HG03342 (cell line): ENCODE measurements around the gene ZNF132.
"Not testable (repeated sequence)": the region's sequence is repeated elsewhere in the genome, so short reads cannot be mapped to it uniquely, and the experiment has no call there.

ENCODE experiments used
- ATAC-seq: cut with Tn5 transposase; IDR thresholded peaks from one replicate; pipeline ENCODE4 v1.9.1; 2021; ENCODE audit warnings: mild to moderate bottlenecking, moderate library complexity; ENCODE audit not compliant: unreplicated experiment

Gene ZNF132

GRCh38 chr19:58439576-58440554, at the start of gene ZNF132:
TSS of gene ZNF132 (minus strand) at chr19:58440153. CDS start at chr19:58439821, 332 bp downstream.
- peak; percentile 96 for ATAC-seq

- not testable (repeated sequence) for ATAC-seq
Observed at GRCh38 chr19:58484349-58484748, 44.4 kb upstream of the ZNF132 start.

DNA sequence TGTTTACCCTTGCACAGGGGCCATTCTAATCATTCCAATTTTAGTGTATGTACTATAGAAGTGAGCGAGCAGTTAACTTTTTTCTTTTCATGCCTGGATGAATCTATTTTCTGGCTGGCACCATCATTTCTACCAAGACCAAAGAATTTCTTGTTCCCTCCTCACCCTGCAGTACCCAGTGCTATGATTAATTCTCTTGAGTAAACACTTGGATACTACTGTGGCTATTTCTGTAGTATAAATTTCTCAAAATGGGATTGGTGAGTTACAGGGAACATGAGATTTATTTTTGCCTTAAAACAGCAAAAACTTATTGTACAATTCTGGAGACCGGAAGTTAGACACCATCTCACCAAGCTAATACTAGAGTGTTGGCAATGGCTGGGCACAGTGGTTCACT, 43.8 kb upstream of the ZNF132 start:
- ATAC-seq, result no peak

- ATAC-seq, result no peak
Observed at GRCh38 chr19:58482372-58482771, 42.4 kb upstream of the ZNF132 start.

GRCh38 chr19:58480831-58481230, 40.9 kb upstream of the ZNF132 start:
- no peak for ATAC-seq

DNA sequence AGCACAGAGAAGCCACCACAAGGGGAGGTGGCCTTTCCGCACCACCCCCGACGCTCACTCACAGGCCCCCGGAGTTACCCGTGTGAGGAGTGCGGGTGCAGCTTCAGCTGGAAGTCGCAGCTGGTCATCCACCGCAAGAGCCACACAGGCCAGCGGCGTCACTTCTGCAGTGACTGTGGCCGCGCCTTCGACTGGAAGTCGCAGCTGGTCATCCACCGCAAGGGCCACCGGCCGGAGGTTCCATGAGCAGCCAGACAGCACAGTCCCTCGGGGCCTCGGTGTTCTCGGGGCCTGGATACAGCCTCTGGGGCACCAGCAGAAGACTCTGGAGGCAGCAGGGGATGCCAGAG, 40.5 kb upstream of the ZNF132 start:
- ATAC-seq, result no peak

DNA sequence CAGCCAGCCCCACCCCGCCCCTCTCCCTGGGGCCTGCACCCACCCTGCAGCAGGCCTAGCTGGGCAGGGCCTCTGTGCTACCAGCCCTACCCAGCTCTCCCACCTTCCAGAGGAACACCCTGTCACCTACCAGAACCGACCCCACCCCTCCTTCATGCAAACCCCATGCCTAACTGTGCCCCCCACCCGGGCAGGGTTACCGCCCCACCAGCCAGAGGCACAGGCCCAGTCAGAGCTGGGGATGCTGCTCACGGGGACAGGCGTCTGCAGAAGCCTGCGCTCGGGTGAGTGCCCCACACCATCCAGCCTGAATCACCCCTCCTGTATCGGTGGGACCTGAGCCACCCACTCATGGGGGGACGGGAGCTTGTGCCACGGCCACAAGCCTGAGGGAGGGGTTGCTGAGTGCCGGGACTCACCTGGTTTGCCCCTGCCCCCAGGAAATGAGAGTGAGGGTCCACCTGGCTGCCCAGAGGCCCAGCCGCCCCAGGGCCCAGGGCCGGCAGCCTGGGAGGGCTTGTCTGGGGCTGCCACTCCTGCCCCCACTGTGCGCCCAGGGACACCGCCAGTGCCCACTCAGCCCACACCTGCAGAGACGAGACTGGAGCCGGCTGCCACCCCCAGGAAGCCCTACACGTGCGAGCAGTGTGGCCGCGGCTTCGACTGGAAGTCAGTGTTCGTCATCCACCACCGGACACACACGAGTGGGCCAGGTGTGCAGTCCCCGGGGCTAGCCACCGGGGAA, 40.0 kb upstream of the ZNF132 start:
- no peak for ATAC-seq

DNA sequence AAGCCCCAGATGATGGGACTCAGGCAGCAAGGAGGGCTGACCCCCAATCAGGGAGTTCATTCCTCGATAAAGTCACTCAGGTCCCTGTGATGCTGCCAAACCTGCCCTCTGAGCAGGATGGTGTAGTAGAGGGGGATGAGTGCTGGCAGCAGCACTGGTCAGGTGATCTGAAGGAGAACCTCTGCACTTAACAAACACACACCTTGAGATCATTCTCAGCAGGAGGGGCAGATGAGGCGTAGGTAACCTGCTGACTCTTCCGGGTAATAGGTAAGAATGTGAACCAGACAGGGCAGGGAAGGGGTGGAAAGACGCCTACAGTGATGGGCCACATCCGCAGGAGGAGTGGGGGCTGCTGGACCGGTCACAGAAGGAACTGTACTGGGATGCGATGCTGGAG, 39.4 kb upstream of the ZNF132 start:
- no peak for ATAC-seq

DNA sequence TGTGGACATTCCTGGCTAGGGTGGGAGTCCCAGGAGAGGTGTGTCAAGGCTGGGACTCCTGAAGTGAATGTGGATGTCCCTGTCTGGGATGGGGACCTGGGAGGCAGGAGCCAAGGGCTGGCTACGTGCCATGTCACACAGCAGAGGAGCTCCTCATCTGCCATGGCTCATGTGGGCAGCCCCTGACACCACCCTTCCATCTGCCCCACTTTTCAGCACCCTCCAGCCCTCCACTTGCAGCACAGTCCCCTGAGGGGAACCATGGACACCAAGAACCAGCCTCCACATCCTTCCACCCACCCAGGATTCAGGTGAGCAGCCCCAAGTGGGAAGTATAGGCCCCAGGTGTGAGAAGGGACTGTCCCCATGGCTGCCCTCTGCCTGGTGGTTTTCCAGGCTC, 37.9 kb upstream of the ZNF132 start:
- no peak for ATAC-seq

- ATAC-seq, result no peak
Observed at GRCh38 chr19:58477130-58477529, 37.2 kb upstream of the ZNF132 start.

DNA sequence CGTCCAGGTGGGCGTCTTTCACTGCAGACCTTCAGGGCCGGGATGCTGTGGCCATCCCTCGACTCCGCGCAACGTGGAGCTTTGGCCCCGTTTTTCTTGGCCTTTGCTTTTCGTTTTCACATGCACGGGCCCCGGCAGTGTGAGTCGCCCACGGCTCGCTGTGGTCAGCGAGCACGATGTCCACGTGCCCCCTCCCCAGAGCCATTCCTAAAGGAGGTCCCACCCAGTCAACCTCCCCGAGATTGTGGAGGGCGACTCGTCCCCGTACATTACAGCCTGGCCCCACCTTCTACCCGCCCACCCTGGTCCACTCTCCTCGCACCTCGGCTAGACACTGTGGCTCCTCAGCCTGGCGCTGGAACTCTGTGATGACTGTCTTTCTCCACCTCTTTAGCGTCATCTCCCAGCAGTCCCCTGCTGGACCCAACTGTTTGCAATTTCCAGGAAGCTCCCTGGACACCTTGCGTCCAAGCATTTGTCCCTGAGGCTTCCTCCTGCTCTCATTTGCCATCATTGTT, 36.6 kb upstream of the ZNF132 start:
- ATAC-seq, result no peak

DNA sequence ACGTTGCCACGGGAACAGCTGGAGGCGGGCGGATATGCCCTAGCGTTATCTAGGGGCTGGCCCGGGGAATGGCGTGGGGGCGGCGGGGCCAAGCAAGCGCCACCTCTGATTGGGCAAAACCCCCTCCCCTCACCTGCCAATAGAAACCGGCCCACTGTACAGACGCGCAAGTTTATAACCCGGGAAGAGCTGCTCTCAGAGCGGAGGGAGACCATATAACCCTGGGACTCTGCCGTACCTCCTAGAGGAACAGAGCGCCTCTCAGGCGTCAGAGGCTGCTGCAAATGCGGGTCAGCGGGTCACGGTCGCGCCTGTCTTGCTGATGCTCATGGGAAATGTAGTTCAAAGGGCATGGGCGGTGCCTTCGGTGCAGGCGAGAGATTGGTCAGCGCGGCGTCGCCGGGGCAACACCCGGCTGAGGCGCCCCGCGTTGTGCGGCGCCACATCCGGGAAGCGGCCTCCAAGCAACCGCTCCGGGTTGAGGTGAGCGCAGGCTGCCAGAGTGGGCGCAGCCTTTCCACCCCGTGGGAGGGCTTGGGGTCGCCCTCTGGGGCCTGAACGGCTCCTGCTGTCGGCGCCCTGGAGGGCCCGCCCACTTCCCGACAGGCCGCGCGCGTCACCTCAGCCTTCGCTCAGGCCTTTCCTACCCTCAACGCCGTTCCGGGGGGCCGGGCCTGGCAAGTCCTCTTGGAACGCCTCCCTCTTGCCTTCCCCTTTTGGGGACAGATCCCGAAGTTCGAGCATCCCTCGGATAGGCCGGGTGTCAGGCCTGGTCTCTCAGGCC, 36.0 kb upstream of the ZNF132 start, which contains the start of gene ZNF446:
Gene ZNF446, plus strand, starts transcription at position 639 of the 784 bp plus-strand sequence. CDS start 867 bp downstream, outside the sequence.
- ATAC-seq, result peak; percentile 79

DNA sequence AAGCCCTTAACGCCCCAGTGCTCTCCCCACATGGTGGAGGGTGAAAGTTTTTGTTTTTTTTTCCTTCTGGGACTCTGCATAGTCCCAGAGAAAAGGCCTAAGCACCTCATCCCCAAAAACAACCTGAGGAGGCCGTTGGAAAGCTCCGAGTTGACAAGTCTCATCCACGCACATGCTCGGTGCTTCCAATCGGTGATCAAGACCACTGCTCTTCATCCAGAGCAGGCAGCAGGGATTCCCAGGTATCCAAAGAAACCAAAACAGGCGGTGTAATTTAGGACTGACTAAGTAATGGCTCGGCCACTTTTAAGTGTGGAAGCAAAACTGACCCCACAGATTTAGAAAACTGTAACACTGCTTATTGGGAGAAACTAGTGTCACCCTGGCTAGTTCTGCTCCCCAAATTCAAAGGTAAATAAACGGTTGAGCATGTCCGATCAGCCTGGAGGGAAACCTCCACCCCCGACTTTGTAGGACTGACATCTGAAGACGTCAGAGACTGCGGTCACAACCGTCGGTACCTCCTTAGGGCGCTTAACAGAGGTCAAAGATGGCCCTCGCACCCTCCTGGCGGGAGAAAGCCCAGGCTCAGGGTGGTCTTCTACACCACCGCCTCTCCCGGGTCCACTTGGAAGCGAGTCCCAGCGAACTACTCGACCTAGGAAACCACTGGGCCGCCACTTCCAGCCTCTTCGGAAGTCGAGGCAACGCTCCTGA, 35.2 kb upstream of the ZNF132 start:
- ATAC-seq, result peak; percentile 17

- no peak for ATAC-seq
Observed at GRCh38 chr19:58474291-58474996, 34.5 kb upstream of the ZNF132 start.

DNA sequence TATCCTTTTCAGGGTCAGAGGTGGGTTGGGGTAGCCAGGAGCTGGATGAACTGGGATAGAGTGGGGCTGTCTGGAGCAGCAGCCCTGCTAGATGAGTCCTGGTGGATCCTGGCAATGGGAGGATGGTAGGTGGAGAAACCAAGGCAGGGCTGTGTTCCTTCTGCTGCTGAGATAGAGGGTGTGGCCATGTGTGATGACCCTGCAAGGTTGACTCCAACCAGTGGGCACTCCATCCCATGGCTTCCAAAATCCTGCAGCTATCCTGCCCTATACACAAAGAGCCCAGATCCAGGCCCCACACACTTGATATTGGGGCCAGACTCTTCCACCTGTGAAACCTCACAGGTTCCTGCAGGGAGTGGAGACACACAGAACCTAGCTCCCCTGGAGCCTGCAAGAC, 33.8 kb upstream of the ZNF132 start:
- no peak for ATAC-seq

DNA sequence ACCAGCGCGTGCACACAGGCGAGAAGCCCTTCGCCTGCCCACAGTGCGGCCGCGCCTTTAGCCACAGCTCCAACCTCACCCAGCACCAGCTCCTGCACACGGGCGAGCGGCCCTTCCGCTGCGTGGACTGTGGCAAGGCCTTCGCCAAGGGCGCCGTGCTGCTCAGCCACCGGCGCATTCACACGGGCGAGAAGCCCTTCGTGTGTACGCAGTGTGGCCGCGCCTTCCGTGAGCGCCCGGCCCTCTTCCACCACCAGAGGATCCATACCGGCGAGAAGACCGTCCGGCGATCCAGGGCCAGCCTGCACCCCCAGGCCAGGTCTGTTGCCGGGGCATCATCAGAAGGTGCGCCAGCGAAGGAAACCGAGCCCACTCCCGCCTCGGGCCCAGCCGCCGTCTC, 31.8 kb upstream of the ZNF132 start:
- ATAC-seq, result no peak

DNA sequence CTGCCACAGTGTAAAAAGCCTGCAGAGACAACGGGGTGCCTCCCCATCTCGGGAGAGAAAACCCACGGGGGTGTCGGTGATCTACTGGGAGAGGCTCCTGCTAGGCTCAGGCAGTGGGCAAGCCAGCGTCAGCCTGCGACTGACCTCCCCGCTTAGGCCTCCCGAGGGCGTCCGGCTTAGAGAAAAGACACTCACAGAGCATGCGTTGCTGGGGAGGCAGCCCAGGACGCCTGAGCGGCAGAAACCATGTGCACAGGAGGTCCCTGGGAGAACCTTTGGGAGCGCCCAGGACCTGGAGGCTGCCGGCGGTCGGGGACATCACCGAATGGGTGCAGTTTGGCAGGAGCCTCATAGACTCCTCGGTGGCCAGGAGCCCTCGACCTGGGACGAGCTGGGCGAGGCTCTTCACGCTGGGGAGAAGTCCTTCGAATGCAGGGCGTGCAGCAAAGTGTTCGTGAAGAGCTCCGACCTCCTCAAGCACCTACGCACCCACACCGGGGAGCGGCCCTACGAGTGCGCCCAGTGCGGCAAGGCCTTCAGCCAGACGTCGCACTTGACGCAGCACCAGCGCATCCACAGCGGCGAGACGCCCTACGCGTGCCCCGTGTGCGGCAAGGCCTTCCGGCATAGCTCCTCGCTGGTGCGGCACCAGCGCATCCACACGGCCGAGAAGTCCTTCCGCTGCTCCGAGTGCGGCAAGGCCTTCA, 31.0 kb upstream of the ZNF132 start:
- ATAC-seq, result not testable (repeated sequence)

GRCh38 chr19:58469241-58470013, 29.5 kb upstream of the ZNF132 start:
- no peak for ATAC-seq
